KOPT-K1 (cell line): ENCODE data around the gene CNGA2.

Experiments
- H3K27ac ChIP-seq: fragments of 200-600 bp; sonication (generic); 2 replicates; pipeline ENCODE4 v1.5.1; 2016; ENCODE audit warnings: antibody characterized with exemption, mild to moderate bottlenecking, low read depth, low read length; ENCODE audit not compliant: poor library complexity, severe bottlenecking
- H3K36me3 ChIP-seq: fragments of 200-600 bp; sonication (generic); 2 replicates; pipeline ENCODE4 v1.5.1; 2017; ENCODE audit warnings: antibody characterized with exemption, mild to moderate bottlenecking, low read length, moderate library complexity; ENCODE audit not compliant: insufficient read depth
- H3K9me3 ChIP-seq: fragments of 200-600 bp; sonication (generic); 2 replicates; pipeline ENCODE4 v1.5.1; 2017; ENCODE audit warnings: antibody characterized with exemption, low read length, mild to moderate bottlenecking; ENCODE audit not compliant: insufficient read depth, poor library complexity, severe bottlenecking

The CNGA2 gene

DNA sequence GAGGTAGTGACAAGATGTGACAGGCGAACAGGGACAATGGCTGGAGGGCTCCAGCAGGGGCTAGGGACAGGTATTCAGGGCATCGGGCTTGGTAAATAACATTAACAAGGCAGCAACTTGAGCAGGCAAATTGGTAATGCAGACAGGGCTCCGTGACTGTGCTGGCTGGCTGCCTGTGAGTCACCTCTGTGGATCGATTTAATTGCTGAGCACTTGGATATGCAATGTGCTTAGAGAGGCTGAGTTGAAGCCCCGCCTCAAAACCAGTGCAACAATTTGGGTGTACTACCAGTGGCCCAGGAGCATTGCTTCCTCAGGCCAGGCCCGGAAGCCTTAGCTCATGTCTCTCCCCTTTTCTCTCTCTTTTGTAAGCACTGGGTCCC is 19.5 kb downstream of the CNGA2 start:
- Histone ChIP-seq H3K9me3 (no peaks in the 10 kb centered on the region), H3K27ac (no peak overlapping the region), H3K36me3 (no peaks in the 10 kb centered on the region)

GRCh38 chrX:151754641-151755215 is 20.2 kb downstream of the CNGA2 start:
- H3K9me3 ChIP-seq: no peaks in the 10 kb centered on the region
- no peak overlapping the region for H3K27ac ChIP-seq
- H3K36me3 ChIP-seq: no peaks in the 10 kb centered on the region

DNA sequence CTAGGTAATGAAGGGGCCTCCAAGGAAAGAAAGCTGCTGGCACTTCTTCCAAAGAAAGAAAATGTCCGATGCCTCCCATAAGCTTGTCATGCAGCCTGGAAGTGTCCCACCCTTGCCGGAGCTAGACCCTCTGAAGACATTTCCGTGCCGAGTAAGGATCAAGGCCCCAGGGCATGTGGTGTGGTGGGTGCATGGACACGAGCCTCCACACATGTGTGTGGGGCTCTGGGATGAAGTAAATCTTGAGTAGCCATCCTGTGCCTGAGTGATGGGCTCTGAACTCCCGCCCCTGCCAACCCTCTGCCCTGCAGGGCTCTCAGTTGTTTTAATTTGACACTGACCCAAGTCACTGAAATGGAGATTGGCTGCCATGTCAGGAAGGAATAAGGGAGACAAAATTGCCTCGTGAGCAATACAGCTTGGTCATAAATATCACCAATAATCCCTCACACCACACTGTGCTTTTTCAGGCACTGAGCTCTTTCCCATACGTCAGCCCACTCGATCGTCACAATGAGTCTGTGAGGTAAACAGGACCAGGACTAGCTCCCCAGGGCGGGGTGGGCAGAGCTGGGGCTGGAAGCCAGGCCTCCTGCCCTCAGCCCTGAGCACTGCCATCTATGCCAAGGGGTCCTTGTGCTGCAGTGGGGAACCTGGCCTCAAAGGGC is 24.6 kb downstream of the CNGA2 start:
- H3K27ac ChIP-seq: no peak overlapping the region
- no peaks in the 10 kb centered on the region for H3K9me3 ChIP-seq

GRCh38 chrX:151762802-151763201 is 28.3 kb downstream of the CNGA2 start:
- Histone ChIP-seq H3K9me3 (no peaks in the 10 kb centered on the region), H3K27ac (no peak overlapping the region), H3K36me3 (no peaks in the 10 kb centered on the region)

More for the DNA sequence above, 24.6 kb downstream of the CNGA2 start:
- no peaks in the 10 kb centered on the region for H3K36me3 ChIP-seq

DNA sequence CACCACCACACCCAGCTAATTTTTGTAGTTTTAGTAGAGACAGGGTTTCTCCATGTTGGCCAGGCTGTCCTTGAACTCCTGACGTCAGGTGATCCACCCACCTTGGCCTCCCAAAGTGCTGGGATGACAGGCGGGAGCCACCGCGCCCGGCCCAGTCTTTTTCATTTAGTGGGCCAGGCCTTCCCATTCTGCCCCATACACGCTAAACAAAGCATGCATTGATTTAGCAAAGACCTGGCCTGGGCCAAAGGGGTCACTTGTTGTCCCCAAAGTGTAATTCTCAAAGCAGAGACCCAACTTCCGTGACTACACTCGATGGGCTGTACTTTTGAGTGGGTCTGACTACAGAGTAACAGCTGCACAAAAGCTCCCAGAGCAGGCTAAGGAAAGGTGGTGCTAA is 29.2 kb downstream of the CNGA2 start:
- H3K27ac ChIP-seq: no peak overlapping the region
- no peaks in the 10 kb centered on the region for H3K36me3 ChIP-seq
- H3K9me3 ChIP-seq: no peaks in the 10 kb centered on the region

DNA sequence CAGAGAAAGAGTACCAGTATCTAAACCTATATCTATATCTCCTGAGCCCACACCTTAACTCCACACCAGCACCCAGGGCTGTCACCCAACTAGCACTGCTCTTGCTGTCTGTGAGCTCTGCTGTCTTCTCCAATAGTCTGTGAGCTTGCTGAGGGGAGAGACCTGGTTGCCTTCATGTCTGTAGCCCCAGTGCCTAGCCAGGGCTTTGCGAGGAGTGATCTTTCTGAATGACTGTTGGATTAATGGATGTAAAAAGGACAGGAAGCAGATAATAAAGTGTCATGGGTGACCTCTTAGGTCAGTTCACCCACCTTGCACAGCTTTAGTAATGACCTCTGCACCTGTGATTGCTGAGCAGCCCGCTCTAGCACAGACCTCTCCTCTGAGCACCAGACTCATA is 30.5 kb downstream of the CNGA2 start:
- Histone ChIP-seq H3K36me3 (no peaks in the 10 kb centered on the region), H3K27ac (no peak overlapping the region), H3K9me3 (no peaks in the 10 kb centered on the region)

- Histone ChIP-seq H3K27ac (no peak overlapping the region), H3K9me3 (no peaks in the 10 kb centered on the region), H3K36me3 (no peaks in the 10 kb centered on the region)
These were observed 37.2 kb downstream of the CNGA2 start for GRCh38 chrX:151771726-151772125.

GRCh38 chrX:151773434-151773833 is 38.9 kb downstream of the CNGA2 start:
- no peaks in the 10 kb centered on the region for H3K36me3 ChIP-seq
- H3K9me3 ChIP-seq: no peaks in the 10 kb centered on the region
- H3K27ac ChIP-seq: no peak overlapping the region

DNA sequence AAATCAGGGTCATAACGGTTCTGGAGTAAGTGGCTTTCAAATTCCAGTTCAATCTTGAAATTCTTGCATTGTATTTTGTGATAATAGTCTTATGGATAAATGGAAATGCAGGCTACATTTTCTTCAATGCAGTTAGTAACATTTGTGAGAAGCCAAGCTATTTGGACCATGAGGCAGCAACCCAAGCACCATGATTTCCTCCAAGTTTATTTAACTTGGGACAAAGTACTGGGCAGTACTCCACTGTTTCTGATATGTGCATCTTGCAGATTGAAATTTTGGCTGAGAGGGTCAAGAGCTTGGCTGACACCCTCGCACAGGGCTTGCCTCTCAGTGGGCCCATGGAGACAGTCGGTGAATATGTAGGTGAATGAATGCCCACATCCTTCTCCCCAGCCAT is 39.9 kb downstream of the CNGA2 start:
- no peaks in the 10 kb centered on the region for H3K9me3 ChIP-seq
- H3K27ac ChIP-seq: no peak overlapping the region
- H3K36me3 ChIP-seq: no peaks in the 10 kb centered on the region

DNA sequence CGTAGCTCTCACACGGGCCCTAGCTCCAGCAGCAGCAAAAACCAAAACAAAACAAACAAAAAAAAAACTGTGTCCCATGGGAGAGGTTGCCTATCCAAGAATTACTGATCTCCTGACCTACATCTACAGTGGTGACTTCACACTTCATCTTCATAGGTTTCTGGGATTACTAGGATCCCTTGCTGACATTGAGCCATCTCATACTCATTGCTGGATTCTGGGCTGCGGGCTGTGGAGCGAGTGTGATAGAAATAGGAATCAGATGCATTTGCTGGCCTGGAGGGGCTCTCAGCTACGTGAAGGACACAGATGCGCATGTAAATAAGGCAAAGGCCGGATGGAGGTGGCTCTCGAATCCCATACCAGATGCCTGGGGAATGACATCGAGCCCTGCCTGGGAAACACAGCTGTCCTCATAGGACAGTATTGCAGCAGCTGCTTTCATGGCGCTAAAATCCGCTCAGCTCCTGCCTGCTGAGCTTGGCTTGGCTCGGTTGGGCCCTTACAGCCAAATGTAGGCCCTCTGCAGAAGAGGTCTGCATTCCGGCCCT is 41.7 kb downstream of the CNGA2 start:
- H3K9me3 ChIP-seq: no peaks in the 10 kb centered on the region
- no peaks in the 10 kb centered on the region for H3K36me3 ChIP-seq
- no peak overlapping the region for H3K27ac ChIP-seq

DNA sequence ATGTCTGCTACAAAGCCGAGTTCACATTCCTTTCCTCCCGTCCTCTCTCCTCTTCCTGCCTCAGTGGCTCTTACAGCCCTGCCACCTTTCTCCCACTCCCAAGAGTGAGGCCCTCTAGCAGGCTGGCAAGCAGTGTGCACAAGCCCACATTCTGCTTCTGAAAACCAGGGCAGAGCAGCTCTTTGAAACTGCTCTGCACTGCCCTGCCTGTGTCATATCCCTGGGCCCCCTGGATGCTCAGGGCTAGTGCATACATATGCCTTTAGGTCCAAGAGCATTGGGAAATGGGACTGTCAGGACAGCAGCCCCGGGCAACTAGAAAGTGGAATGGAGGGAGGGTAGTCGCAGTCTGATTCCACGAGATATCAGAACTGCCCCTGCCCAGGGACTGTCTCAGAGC is 42.4 kb downstream of the CNGA2 start:
- no peak overlapping the region for H3K27ac ChIP-seq
- H3K36me3 ChIP-seq: no peaks in the 10 kb centered on the region
- H3K9me3 ChIP-seq: no peaks in the 10 kb centered on the region

DNA sequence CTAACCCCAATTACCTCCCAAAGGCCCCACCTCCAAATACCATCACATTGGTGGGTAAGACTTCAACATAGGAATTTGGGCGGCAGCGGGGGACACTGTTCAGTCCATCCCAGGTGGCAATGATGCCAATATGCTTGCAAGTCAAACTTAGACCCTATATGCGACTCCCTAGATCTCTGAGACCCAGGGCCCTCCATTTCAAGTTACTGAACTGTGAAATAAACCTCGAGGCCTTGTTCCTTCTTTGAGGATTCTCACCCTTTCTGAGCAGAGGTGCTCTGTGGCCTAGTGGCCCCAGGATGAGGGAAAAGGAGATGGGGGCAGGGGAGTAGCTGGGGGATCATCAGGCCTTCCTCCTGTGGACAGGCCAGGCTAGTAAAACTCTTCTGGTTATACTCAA is 44.7 kb downstream of the CNGA2 start:
- Histone ChIP-seq H3K27ac (no peak overlapping the region), H3K36me3 (no peaks in the 10 kb centered on the region), H3K9me3 (no peaks in the 10 kb centered on the region)

GRCh38 chrX:151780621-151781020 is 46.1 kb downstream of the CNGA2 start:
- no peak overlapping the region for H3K27ac ChIP-seq
- no peaks in the 10 kb centered on the region for H3K9me3 ChIP-seq
- no peaks in the 10 kb centered on the region for H3K36me3 ChIP-seq

DNA sequence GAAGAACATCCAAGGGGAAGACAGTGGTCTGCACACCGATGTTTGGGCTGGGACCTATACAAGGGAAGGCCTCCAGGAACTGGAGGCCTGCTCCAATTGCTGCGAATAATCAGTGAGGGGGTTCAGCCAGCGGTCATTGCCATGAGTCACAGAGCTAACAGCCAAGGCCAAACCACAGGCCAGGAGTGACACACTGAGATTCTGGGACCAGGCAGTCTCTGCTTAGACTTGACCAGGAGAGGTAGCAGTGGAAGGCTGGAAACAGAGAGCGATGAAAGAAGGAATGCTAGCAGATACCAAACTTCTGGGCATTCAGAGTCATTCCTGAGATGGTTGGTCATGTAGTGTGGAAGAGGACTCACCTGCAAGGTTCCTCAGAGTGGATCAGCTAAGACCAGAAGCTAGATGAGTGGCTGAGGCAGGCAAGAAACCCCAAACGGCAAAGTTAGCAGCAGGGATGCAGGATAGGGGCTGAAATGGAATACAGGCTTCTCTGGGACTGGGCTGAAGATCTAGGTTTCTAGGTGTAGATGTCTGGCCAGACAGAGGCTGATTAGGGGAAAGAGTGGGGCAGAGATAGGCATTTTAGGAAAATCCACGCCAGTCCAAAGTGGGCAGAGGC is 54.7 kb downstream of the CNGA2 start:
- no peaks in the 10 kb centered on the region for H3K36me3 ChIP-seq
- no peaks in the 10 kb centered on the region for H3K9me3 ChIP-seq
- no peak overlapping the region for H3K27ac ChIP-seq

DNA sequence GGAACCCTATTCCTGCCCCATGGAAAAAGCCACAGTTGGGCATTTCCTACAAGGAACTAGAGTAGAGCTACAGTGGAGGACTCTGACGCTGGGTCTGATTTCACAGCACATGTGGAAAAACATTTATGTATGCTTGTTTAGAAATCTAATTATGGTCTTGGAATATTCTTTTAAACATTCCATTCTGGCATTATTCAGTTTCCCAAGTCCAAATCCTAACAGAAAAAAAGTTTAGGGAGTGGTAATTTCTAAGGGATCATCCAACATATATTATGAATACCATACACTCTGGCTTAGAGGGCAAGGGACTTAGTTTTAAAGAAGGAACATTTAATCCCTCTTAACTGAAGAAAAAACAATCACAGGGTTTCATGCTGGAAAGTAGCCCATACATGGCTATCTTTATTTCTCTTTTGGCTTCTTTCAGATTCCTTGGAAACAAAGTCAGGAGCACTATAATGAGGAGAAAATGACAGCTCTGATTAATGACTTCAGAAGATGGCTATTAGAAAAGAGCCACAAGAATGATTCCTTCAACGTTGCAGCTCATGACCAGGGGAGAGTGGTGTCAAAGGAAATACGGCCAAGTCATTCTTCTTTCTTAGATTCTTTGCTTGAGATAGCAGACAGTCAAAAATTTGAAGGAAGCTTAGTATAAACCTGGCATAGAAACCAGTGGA is 56.1 kb downstream of the CNGA2 start:
- no peak overlapping the region for H3K27ac ChIP-seq
- no peaks in the 10 kb centered on the region for H3K9me3 ChIP-seq
- no peaks in the 10 kb centered on the region for H3K36me3 ChIP-seq
